Panc1 (cell line): ENCODE measurements around the gene NMRAL1. TPM values are rescaled to one million over a fixed set of nuclear protein-coding genes. Genes with fewer than 3 reads are reported as not detected.

Source experiments
- ATAC-seq: fragments of 200-7000 bp; cut with Tn5 transposase; 2 replicates; pipeline ENCODE4 v1.9.1; 2020; ENCODE audit warnings: mild to moderate bottlenecking, moderate library complexity
- BruUV-seq: library from RNA; stranded (reverse); fragments of 400-500 nt; replicated peaks from 2 replicates; lab custom pipeline; 2021; lab: Mats Ljungman, UMichigan
- CTCF ChIA-PET: fragments of 300-600 bp; sonication (Branson Sonifier 250); formaldehyde crosslinking; loops from one replicate; lab custom pipeline; 2022; ENCODE audit warnings: antibody characterized with exemption; lab: Charles Lee
- POLR2A ChIA-PET: fragments of 300-600 bp; sonication (Branson Sonifier 250); formaldehyde crosslinking; loops from one replicate; lab custom pipeline; 2022; ENCODE audit warnings: antibody characterized with exemption; lab: Charles Lee
- DNase-seq: peaks from one replicate; pipeline ENCODE4 v3.0.0-alpha.2; 2010; ENCODE audit warnings: low read depth, low spot score
- H3K27ac ChIP-seq: 2 replicates; pipeline ENCODE4 v1.5.1; 2011; ENCODE audit warnings: mild to moderate bottlenecking, low read length, inconsistent platforms
- H3K27me3 ChIP-seq: fragments of 200-500 bp; sonication (Bioruptor generic); 2 replicates; pipeline ENCODE4 v1.6.0; 2014; ENCODE audit warnings: low read length, inconsistent platforms; ENCODE audit not compliant: control insufficient read depth, insufficient read depth
- H3K36me3 ChIP-seq: fragments of 200-500 bp; sonication (Bioruptor generic); 2 replicates; pipeline ENCODE4 v1.5.1; 2014; ENCODE audit warnings: inconsistent platforms, mild to moderate bottlenecking, low read length, moderate library complexity; ENCODE audit not compliant: control insufficient read depth, insufficient read depth
- H3K4me1 ChIP-seq: 2 replicates; pipeline ENCODE4 v1.5.1; 2011; ENCODE audit warnings: inconsistent platforms, mild to moderate bottlenecking, low read length, moderate library complexity; ENCODE audit not compliant: control insufficient read depth, insufficient read depth
- H3K4me3 ChIP-seq, 2 experiments: 2 replicates each; pipeline ENCODE4 v1.5.1; 2011 to 2012; ENCODE audit warnings: low read depth in 2 of 2, low read length in 2 of 2, mild to moderate bottlenecking in 2 of 2, inconsistent platforms in 1 of 2, moderate library complexity in 1 of 2
- H3K9me3 ChIP-seq: fragments of 200-500 bp; sonication (Bioruptor generic); 2 replicates; pipeline ENCODE4 v1.5.1; 2014; ENCODE audit warnings: low read depth, mild to moderate bottlenecking, inconsistent platforms, low read length, moderate library complexity; ENCODE audit not compliant: control insufficient read depth, insufficient read depth
- CTCF ChIP-seq: fragments of 450-650 bp; IDR thresholded peaks from 2 replicates; pipeline ENCODE4 v1.5.1; 2017; ENCODE audit warnings: mild to moderate bottlenecking
- POLR2AphosphoS5 ChIP-seq: IDR thresholded peaks from 2 replicates; pipeline ENCODE4 v1.6.1; 2012; ENCODE audit warnings: mild to moderate bottlenecking, low read depth, low read length, moderate library complexity
- REST ChIP-seq, 2 experiments: IDR thresholded peaks; 2 replicates each; pipeline ENCODE4 v1.6.1; 2011 to 2012; ENCODE audit warnings: low read depth in 2 of 2, control low read depth in 1 of 2, low read length in 1 of 2, mild to moderate bottlenecking in 1 of 2, moderate library complexity in 1 of 2; ENCODE audit not compliant: insufficient read depth in 1 of 2
- SIN3A ChIP-seq: IDR thresholded peaks from 2 replicates; pipeline ENCODE4 v1.6.1; 2012; ENCODE audit warnings: low read depth, mild to moderate bottlenecking, low read length, moderate library complexity, borderline replicate concordance; ENCODE audit not compliant: insufficient read depth
- TCF7L2 ChIP-seq: IDR thresholded peaks from 2 replicates; pipeline ENCODE4 v1.6.1; 2011; ENCODE audit warnings: mild to moderate bottlenecking, low read depth, low read length, inconsistent platforms
- in situ Hi-C: cut with HindIII; loops from 2 replicates; pipeline ENCODE4 v1.10.0; 2016; ENCODE audit warnings: low sequenced_read_pairs, low pct_unique_long_range_greater_than_20kb
- intact Hi-C: fragments of 100-400 bp; cut with micrococcal nuclease; formaldehyde crosslinking; loops from one replicate; pipeline ENCODE4 v1.10.0; 2022; ENCODE audit not compliant: unreplicated experiment
- total RNA-seq: library from RNA; stranded (reverse); gene quantifications from one replicate; pipeline ENCODE4 v1.2.1, GENCODE V29; 2021; ENCODE audit not compliant: unreplicated experiment

The NMRAL1 gene
- total RNA-seq, 1 experiment from 2014 or later, result 109 TPM

- ChIA-PET CTCF (no interaction called here), POLR2A (interaction anchor here (0.7 kb wide), 1 partner anchor 35 kb away, joined by 3 read pairs; no protein-coding TSS in a partner anchor)
- Histone ChIP-seq H3K4me1 (no peaks in the 10 kb centered on the region), H3K27ac (no peak overlapping the region), H3K36me3 (no peaks in the 10 kb centered on the region; the same call in 1 of the 2 replicates), H3K27me3 (no peaks in the 10 kb centered on the region), H3K4me3 (no peak overlapping the region), H3K9me3 (no peaks in the 10 kb centered on the region)
- no peak for TF ChIP-seq POLR2AphosphoS5
- TF ChIP-seq SIN3A, result no peak
- TF ChIP-seq REST (IDR thresholded peaks at IDR 0.05; ENCODE audit: insufficient read depth in 1 of 2, low read depth in 2 of 2, low read length in 1 of 2), result no peak
- no peak for TF ChIP-seq CTCF
- TF ChIP-seq TCF7L2, result no peak
- in situ Hi-C loops, result no loop called here
- intact Hi-C loops, result no loop called here
- DNase-seq, result no peak
- no peak for ATAC-seq
- no TSS peak for BruUV-seq
These were observed 19.3 kb downstream of the NMRAL1 start for GRCh38 chr16:4455081-4455480.

GRCh38 chr16:4454623-4455022, 19.8 kb downstream of the NMRAL1 start:
- H3K9me3 ChIP-seq, result no peaks in the 10 kb centered on the region
- no TSS peak for BruUV-seq
- in situ Hi-C loops, result no loop called here
- ChIA-PET POLR2A (no interaction called here), CTCF (no interaction called here)
- no peaks in the 10 kb centered on the region for H3K27me3 ChIP-seq
- H3K4me3 ChIP-seq, result no peak overlapping the region
- H3K27ac ChIP-seq, result no peak overlapping the region
- H3K4me1 ChIP-seq, result no peaks in the 10 kb centered on the region
- no peaks in the 10 kb centered on the region; the same call in 1 of the 2 replicates for H3K36me3 ChIP-seq
- ATAC-seq, result no peak
- TF ChIP-seq REST (IDR thresholded peaks at IDR 0.05; ENCODE audit: insufficient read depth in 1 of 2, low read depth in 2 of 2, low read length in 1 of 2) (peak; percentile 88 to 91), SIN3A (no peak)
- no peak for DNase-seq
- intact Hi-C loops, result no loop called here
